B cell (primary cell): Measurements from ENCODE around the gene ULBP2. TPM values are rescaled to one million over a fixed set of nuclear protein-coding genes. Genes with fewer than 3 reads are reported as not detected.

Experiments used
- ATAC-seq: fragments of 200-7000 bp; cut with Tn5 transposase; one replicate; pipeline ENCODE4 v1.10.0; 2021; ENCODE audit warnings: low read depth, mild to moderate bottlenecking, moderate number of reproducible peaks, moderate library complexity
- CTCF ChIA-PET: fragments of 350-600 bp; sonication (Branson Sonifier 250); formaldehyde crosslinking; loops from one replicate; lab custom pipeline; 2021; ENCODE audit warnings: antibody characterized with exemption, inconsistent platforms; lab: Charles Lee
- POLR2A ChIA-PET: fragments of 350-600 bp; sonication (Branson Sonifier 250); formaldehyde crosslinking; loops from one replicate; lab custom pipeline; 2021; ENCODE audit warnings: antibody characterized with exemption; lab: Charles Lee
- DNase-seq: peaks from one replicate; pipeline ENCODE4 v3.0.0; 2013
- H2AFZ ChIP-seq: 2 replicates; pipeline ENCODE4 v1.6.1; 2012; ENCODE audit warnings: mild to moderate bottlenecking, low read depth, low read length; ENCODE audit not compliant: insufficient read depth, poor library complexity, severe bottlenecking
- H3K27ac ChIP-seq, 2 donors: 1 replicate in 1 of 2; 2 replicates in 1 of 2; pipeline ENCODE4 v1.5.1; 2012 to 2013; ENCODE audit warnings: low read length in 2 of 2, mild to moderate bottlenecking in 2 of 2, moderate library complexity in 1 of 2
- H3K27me3 ChIP-seq, 4 experiments: fragments of 200-600 bp in 1 of 4; sonication (generic) in 1 of 4; replicated peaks in 1 of 4; 1 replicate in 2 of 4; 2 replicates in 2 of 4; pipeline versions ENCODE4 v1.6.1 to v1.7.0; 2013 to 2016; ENCODE audit warnings: low read length in 3 of 4, mild to moderate bottlenecking in 2 of 4, mixed read lengths in 1 of 4, moderate library complexity in 1 of 4; ENCODE audit not compliant: insufficient read depth in 4 of 4, control insufficient read depth in 3 of 4; ENCODE audit errors: control extremely low read depth in 1 of 4
- H3K36me3 ChIP-seq, 2 experiments: replicated peaks in 1 of 2; 1 replicate in 1 of 2; 2 replicates in 1 of 2; pipeline versions ENCODE4 v1.6.1 to v1.7.1; 2013; ENCODE audit warnings: low read length in 1 of 2; ENCODE audit not compliant: insufficient read depth in 2 of 2, control insufficient read depth in 1 of 2; ENCODE audit errors: control extremely low read depth in 1 of 2, extremely low read depth in 1 of 2
- H3K4me1 ChIP-seq, 2 donors: fragments of 200-600 bp in 1 of 2; sonication (generic) in 1 of 2; 1 replicate in 1 of 2; 2 replicates in 1 of 2; pipeline versions ENCODE4 v1.5.1 to v1.6.1; 2013 to 2017; ENCODE audit warnings: low read length in 2 of 2; ENCODE audit not compliant: control insufficient read depth in 2 of 2, insufficient read depth in 2 of 2
- H3K4me2 ChIP-seq: replicated peaks from 2 replicates; pipeline ENCODE3; 2012; ENCODE audit warnings: mild to moderate bottlenecking, low read depth, low read length; ENCODE audit not compliant: poor library complexity, severe bottlenecking
- H3K4me3 ChIP-seq, 5 experiments: fragments of 200-600 bp in 1 of 5; sonication (generic) in 1 of 5; 1 replicate in 3 of 5; 2 replicates in 2 of 5; pipeline versions ENCODE4 v1.5.1 to v1.7.0; 2011 to 2016; ENCODE audit warnings: low read length in 4 of 5, mild to moderate bottlenecking in 4 of 5, low read depth in 2 of 5, control low read depth in 1 of 5, moderate library complexity in 1 of 5; ENCODE audit not compliant: insufficient read depth in 1 of 5; ENCODE audit errors: control extremely low read depth in 1 of 5, extremely low read depth in 1 of 5
- H3K79me2 ChIP-seq: fragments of 200-600 bp; sonication (generic); one replicate; pipeline ENCODE4 v1.6.0; 2016; ENCODE audit warnings: low read length; ENCODE audit not compliant: control insufficient read depth, insufficient read depth
- H3K9ac ChIP-seq: fragments of 200-600 bp; sonication (generic); 2 replicates; pipeline ENCODE4 v1.6.1; 2017; ENCODE audit warnings: mild to moderate bottlenecking, low read length, moderate library complexity
- H3K9me3 ChIP-seq, 3 donors: one replicate each; pipeline versions ENCODE4 v1.6.1 to v1.7.1; 2013; ENCODE audit warnings: low read length in 2 of 3; ENCODE audit not compliant: control insufficient read depth in 2 of 3, insufficient read depth in 1 of 3; ENCODE audit errors: control extremely low read depth in 1 of 3
- H4K20me1 ChIP-seq: 2 replicates; pipeline ENCODE4 v1.6.0; 2012; ENCODE audit warnings: mild to moderate bottlenecking, low read length; ENCODE audit not compliant: insufficient read depth, control insufficient read depth, poor library complexity, severe bottlenecking
- H3K27ac Mint-ChIP-seq: one replicate; pipeline ENCODE4 v1.8.0; 2021; ENCODE audit warnings: mixed read lengths
- H3K27me3 Mint-ChIP-seq: one replicate; pipeline ENCODE4 v1.8.0; 2021; ENCODE audit warnings: mixed read lengths
- H3K4me1 Mint-ChIP-seq: one replicate; pipeline ENCODE4 v1.8.0; 2021; ENCODE audit warnings: mixed read lengths
- H3K4me3 Mint-ChIP-seq: one replicate; pipeline ENCODE4 v1.8.0; 2021; ENCODE audit warnings: mixed read lengths
- H3K9me3 Mint-ChIP-seq: one replicate; pipeline ENCODE4 v1.8.0; 2022; ENCODE audit warnings: mixed read lengths; ENCODE audit not compliant: insufficient read depth
- CTCF ChIP-seq: fragments of 200-600 bp; IDR thresholded peaks from one replicate; pipeline ENCODE4 v1.8.0; 2022; ENCODE audit warnings: antibody characterized with exemption, mild to moderate bottlenecking
- EZH2 ChIP-seq: IDR thresholded peaks from 2 replicates; pipeline ENCODE4 v1.6.1; 2012; ENCODE audit warnings: borderline replicate concordance, low read depth, mild to moderate bottlenecking, moderate library complexity, low read length; ENCODE audit not compliant: insufficient read depth, poor library complexity, severe bottlenecking
- WGBS: methylation state at CpG from one replicate; pipeline ENCODE4 v1.1.5; 2013; ENCODE audit warnings: missing lambda C conversion rate; ENCODE audit not compliant: insufficient coverage; 5-methylcytosine and 5-hydroxymethylcytosine counted together
- intact Hi-C: fragments of 100-400 bp; cut with micrococcal nuclease; formaldehyde crosslinking; loops from one replicate; pipeline ENCODE4 v1.10.0; 2022
- polyA plus RNA-seq: library from polyadenylated mRNA; depleted of rRNA; stranded (reverse); fragments of >200 nt; gene quantifications from 2 replicates; pipeline ENCODE4 v1.2.3, GENCODE V29; 2012
- total RNA-seq, 2 donors: library from RNA; stranded (reverse); fragments of 120-200 nt in 1 of 2; gene quantifications; 1 replicate in 1 of 2; 2 replicates in 1 of 2; pipeline versions ENCODE4 v1.2.3 to v1.2.4, GENCODE V29; 2013 to 2022

The ULBP2 gene
- total and polyA plus RNA-seq, 2 donors (not counting 1 experiment from before 2014, with no cell fraction given): 0.31 TPM; not detected in 1

GRCh38 chr6:149899486-149899885 is 42.3 kb upstream of the ULBP2 start:
- Mint-ChIP-seq H3K4me1 (no peaks in the 10 kb centered on the region), H3K9me3 (no peaks in the 10 kb centered on the region), H3K27ac (no peak overlapping the region), H3K27me3 (peaks cover 37% of the 10 kb centered on the region), H3K4me3 (no peak overlapping the region)
- 93% methylated on average over 3 of the region's 6 CpGs for WGBS
- Histone ChIP-seq H3K9ac (no peak overlapping the region), H3K9me3 (no peaks in the 10 kb centered on the region), H3K27me3 (peaks cover 0 to 13% (median 0%) of the 10 kb centered on the region in 4 experiments), H3K27ac (no peak overlapping the region), H3K79me2 (no peaks in the 10 kb centered on the region), H3K4me2 (no peak overlapping the region), H3K4me1 (no peaks in the 10 kb centered on the region), H3K36me3 (no peaks in the 10 kb centered on the region), H2AFZ (no peak overlapping the region), H4K20me1 (no peaks in the 10 kb centered on the region), H3K4me3 (no peak overlapping the region)
- POLR2A ChIA-PET: no interaction called here
- DNase-seq (no peak), ATAC-seq (no peak)
- TF ChIP-seq CTCF (no peak), EZH2 (no peak)
- CTCF ChIA-PET: interaction anchor here (0.6 kb wide), 1 partner anchor 17 kb away, joined by 5 read pairs; no protein-coding TSS in a partner anchor
- intact Hi-C loops: no loop called here

- intact Hi-C loops: no loop called here
- ATAC-seq (no peak), DNase-seq (no peak)
- no peaks in the 10 kb centered on the region for H3K79me2 ChIP-seq
- no peaks in the 10 kb centered on the region for H3K4me1 ChIP-seq
- no peaks in the 10 kb centered on the region for H3K9me3 ChIP-seq
- no peaks in the 10 kb centered on the region for H3K9me3 Mint-ChIP-seq
- H3K4me2 ChIP-seq: no peak overlapping the region
- TF ChIP-seq EZH2 (no peak), CTCF (no peak)
- H3K27me3 ChIP-seq: peaks cover 0 to 12% (median 0%) of the 10 kb centered on the region in 4 experiments
- WGBS: 89% methylated on average over 6 of the region's 7 CpGs
- H4K20me1 ChIP-seq: no peaks in the 10 kb centered on the region
- peaks cover 38% of the 10 kb centered on the region for H3K27me3 Mint-ChIP-seq
- no peak overlapping the region for H2AFZ ChIP-seq
- H3K4me1 Mint-ChIP-seq: no peaks in the 10 kb centered on the region
- H3K4me3 ChIP-seq: no peak overlapping the region
- CTCF ChIA-PET: no interaction called here
- POLR2A ChIA-PET: no interaction called here
- H3K27ac Mint-ChIP-seq: no peak overlapping the region
- H3K9ac ChIP-seq: no peak overlapping the region
- H3K27ac ChIP-seq: no peak overlapping the region
- H3K36me3 ChIP-seq: no peaks in the 10 kb centered on the region
- no peak overlapping the region for H3K4me3 Mint-ChIP-seq
Observed at GRCh38 chr6:149899926-149900619, 41.7 kb upstream of the ULBP2 start.
